Stimulated activated CD8-positive, alpha-beta memory T cell treated with anti-CD3 and anti-CD28 coated beads, Interleukin-4, amount 100 ng/mL, for 1 hour (primary cell): Measurements from ENCODE around the gene GLS.
"Not testable (repeated sequence)": the region's sequence is repeated elsewhere in the genome, so short reads cannot be mapped to it uniquely, and the experiment has no call there.

Experiments used
- DNase-seq, 2 donors: peaks; one replicate each; pipeline ENCODE4 v3.0.0-alpha.2; 2020; ENCODE audit warnings: low read depth in 2 of 2, low spot score in 1 of 2

GLS gene

DNA sequence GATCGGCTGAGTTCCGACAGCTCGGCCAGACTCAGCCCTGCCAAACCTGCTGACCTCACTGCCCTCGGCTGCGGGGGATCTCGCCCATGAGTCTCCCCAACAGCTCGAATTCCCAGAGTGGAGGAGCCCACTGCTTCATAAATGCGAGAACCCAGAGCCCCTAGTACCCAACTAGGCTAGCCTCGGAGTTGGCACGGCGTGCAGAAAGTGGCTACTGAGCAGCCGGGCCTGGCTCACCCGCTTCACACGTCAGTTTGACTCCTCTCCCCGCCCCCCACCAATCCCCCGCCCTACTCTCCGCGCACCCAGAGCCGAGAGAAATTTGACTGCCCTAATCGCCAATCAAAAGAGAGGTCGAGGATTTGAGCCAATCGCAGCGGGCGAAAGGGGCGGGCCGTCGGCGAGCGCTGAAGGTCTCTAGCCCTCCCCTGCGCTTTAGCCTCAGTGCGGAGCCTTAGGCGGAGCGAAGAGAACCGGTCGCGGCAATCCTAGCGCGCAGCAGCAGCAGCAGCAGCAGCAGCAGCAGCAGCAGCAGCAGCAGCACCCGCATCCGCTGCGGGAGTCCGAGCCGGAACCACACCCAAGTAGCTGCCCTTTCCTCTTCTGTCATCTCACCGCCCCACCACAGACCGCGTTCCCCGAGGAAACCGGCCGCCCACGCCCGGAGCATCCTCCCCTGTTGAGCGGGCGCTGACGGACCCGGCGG is at the start of gene GLS:
TSS of gene GLS (plus strand) at position 444 of the 706 bp plus-strand sequence. CDS start 264 bp downstream, outside the sequence.
- DNase-seq = peak; percentile 86 to 93

DNA sequence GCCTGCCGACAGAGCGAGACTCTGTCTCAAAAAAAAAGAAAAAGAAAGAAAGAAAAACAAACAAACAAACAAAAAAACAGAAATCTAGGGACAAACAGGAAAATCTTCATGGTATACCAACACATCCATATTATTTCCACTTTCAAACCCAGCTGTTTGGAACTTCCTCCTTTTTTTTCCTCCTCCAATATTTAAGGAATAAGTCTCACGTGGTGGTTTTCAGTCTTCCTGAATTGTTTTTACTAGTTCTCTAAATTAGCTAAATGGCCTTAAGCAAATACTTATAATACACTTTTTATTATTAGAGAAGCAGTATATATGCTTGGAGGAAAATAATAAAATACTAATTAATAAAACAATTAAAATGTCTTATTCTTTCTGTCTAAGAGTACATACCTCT is 48.7 kb upstream of the GLS start:
- DNase-seq = no peak

DNA sequence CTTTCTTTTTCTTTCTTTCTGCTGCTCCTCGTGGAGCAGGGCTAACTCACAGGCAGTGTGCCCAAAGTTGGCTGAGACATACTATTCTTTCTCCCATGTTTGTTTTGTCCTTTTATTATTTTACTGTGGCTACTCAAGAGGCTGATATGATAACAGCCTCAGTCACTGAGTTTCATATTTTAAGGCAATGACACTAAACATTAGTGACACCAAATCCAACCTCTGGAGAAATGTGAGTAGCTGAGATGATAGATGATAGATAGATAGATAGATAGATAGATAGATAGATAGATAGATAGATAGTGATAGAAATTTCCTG is 45.8 kb upstream of the GLS start:
- DNase-seq = no peak

DNA sequence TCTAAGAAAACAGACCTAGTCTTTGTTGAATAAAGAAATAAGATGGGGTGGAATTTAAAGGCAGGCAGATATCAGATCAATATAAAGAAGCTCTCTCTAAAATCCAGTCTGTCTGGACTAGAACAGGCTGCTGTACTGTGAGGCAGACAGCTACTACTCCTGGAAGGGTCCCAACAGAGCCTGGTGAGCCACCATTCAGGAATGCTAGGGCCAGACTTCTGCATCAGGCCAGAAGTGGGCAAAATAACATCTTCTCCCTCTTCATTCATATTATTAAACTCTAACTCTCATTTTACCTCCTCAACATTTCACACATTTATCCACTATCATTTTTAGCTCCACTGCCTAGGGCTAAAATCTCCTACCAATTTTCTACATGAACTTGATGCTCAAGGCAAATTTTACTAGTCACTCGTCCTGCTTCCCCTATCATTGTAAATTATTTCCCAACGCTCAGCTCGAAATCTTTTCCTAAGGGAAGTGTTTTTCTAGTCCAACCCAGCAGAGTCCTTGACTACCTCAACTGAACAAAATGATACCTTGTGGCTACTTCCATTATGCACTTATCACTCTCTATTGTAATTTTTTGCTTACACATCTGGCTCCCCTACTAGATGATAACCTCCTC is 45.2 kb upstream of the GLS start:
- no peak for DNase-seq

DNA sequence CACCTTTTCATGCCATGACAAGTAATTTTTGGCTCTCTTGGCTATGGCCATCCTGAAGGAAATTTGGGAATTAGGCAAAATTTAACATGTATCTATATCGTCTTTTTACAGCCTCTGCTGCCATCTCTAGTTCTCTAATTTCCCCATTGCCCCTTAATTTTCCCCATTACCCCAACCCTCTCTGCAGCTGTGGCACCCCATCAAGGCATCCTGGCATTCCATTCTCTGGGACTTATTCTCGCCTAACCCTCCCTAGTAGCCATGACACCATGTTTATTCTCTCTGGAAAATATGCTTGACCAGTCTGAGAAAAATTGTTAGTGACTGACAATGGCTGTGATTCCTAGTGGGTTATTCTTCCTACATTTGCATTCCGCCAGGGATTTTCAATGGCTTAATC is 43.9 kb upstream of the GLS start:
- DNase-seq = no peak

DNA sequence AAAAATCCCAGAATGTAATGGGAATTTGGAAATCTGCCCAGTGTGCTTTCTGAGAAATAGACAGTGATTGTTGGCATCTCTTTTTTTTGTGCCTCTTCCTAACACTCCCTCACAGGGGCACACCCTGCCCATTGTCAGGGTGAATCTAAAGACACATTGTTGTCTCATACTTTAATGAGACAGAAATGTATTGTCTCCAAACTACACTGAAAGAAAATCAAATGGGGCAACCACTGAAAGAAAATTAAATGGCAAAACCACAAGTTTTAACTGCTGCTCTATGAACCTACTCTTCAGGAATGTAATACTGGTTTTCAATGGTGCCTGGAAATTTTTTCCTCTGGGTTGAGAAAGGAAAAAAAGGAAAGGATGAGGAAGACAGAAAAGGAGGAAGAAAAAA is 43.2 kb upstream of the GLS start:
- no peak for DNase-seq

DNA sequence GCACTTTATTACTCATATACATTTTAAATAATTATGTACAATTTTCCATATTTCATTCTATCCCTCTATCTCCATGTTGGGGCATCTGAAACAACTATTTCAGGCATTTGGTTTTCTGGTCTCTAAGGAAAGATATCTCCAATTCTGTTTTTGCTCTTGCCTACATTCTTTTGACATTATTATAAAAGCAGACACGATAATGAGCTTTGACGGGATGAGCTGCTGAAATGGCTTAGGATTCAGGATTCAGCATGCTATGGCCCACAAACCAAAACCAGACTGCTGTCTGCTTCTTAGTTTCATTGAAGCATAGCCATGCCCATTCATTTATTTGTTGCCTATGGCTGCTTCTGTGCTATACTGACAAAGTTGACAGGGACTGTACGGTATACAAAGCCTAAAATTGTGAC is 42.7 kb upstream of the GLS start:
- no peak for DNase-seq

DNA sequence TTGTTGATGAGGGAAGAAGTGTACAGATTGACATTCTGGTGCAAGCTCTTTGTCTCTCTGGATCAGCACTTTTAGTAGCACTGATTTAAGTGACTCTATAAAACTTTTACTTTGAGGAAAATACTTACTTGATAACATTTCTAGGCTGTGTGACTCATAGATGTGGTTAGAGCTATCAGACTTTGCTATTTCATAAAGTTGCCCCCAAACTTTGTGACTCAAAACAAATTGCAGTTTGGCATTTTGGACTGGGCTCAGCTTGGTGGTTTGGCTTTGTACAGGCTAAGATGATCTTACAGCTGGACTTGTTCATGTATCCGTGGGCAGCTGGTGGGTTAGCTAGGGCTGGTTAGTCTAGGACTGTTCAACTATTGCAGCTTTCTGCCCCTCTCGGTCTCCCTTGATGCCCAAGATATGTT is 42.1 kb upstream of the GLS start:
- DNase-seq = no peak

DNA sequence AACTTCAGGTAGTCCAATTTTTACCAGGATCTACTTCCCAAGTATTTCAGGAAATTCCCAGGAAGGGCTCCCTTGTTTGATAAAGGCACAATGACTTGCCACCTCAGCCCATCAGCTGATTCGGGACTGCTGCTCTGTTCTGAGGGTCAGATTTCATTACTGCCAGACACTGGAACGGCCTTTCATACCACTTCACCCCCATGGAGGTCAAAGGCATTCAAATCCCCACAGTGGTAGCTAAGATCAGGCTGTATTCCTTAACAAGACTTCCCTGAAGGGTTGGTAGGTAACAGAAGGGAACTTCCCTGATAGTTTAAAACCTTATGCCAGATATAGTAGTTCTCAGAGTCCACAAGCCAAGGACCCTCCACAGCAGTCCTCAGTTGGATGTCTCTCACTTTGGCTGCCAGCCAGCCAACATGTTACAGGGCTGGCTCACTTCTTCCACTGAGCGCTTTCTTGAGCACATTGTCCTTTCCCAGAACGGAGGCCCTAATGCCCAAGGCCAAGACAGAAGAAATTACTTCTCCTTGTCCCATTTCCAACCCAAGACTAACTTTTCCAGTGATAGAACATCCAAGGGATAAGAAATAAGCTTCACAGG is 40.0 kb upstream of the GLS start:
- no peak for DNase-seq

DNA sequence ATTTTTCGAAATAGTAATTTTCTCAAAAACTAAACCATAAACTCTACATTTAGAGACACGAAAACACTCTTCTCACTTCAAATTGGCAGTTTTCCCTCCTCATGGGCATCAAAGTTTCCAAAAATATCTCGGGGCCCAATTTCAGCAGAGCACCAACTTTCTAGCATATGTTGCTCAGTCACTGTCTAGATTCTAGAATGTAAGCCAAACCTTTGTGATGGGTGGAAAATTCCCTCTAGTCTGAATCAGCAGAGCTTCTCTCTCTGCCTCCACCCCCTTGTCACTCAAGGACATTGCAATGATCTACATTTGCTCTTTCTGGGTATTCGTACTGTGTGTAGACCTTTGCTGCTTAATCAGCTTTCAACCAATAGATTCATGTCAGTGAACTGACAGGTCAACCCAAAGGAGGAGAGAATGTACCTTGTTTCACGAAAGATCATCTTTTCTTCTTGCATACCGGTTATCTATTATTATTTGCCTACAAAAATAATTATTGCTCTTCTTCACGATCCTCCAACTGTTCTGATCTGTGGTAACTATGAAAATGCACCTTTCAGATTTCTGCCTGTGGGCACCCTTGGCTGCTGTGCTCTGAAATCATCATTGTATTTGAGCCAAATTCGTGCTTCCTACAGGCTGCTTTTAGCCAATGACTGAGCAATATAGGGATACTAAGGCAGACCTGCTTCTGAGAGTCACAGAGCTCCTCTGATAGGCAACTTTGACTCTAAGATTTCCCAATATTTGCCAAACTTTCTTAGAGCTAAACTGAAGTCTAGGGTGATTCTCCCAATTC is 38.7 kb upstream of the GLS start:
- no peak for DNase-seq

DNA sequence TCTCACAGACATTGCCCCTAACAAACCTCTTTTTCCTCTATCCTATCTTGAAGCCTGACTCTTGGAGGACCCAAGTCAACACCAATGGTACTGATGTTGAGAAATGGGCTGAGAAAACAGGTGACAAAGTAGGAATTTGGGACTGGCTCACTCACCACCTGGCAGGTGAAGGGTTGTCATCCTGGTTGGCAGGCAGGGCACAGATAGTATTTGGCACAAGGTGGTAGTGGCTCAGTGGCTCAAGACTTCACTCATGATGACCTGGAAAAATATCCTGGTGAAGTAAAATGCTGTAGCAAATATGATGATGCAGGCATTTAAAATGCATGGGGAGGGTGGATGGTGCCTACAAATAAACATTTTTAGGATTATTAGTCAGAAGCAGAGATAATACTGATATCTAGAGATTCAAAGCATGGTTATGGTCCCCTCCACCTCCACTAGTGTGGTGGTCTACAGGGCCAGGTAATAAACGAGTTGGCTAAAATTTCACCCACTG is 38.0 kb upstream of the GLS start:
- no peak for DNase-seq

DNA sequence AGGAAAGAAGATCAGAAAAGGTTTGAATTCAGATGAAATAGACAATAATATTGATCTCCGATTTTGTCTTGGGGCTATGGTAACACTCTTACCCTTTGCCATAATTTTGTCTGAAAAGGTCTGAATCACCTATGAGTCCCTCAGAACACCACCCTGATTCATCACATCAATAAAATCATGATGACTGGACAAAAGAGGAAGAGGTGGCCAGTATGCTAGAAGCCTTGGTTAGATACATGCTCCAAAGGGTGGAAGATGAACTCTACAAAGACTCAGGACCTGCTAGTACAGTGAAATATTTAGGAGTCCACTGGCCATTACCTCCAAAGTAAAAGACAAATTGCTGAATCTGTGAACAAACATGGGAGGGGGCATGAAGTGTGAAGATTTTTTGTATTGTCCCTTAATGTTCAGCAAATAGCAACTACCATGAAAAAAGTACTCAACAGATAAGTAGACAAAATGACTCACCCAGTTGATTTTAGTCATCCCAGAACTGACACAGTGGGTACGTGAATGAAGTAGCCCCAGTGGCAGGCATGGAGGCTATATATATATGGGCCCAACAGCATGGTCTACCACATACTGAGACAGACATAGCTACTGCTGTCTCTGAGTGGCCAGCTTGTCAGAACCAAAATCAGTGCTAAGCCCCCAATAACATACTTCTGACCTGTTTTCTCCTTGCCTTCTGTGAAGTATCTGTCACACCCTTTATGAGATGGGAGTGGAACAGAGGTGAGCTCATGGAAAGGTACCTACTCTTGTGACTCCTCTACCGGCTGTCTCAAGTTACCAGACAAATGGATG is 36.5 kb upstream of the GLS start:
- no peak for DNase-seq

DNA sequence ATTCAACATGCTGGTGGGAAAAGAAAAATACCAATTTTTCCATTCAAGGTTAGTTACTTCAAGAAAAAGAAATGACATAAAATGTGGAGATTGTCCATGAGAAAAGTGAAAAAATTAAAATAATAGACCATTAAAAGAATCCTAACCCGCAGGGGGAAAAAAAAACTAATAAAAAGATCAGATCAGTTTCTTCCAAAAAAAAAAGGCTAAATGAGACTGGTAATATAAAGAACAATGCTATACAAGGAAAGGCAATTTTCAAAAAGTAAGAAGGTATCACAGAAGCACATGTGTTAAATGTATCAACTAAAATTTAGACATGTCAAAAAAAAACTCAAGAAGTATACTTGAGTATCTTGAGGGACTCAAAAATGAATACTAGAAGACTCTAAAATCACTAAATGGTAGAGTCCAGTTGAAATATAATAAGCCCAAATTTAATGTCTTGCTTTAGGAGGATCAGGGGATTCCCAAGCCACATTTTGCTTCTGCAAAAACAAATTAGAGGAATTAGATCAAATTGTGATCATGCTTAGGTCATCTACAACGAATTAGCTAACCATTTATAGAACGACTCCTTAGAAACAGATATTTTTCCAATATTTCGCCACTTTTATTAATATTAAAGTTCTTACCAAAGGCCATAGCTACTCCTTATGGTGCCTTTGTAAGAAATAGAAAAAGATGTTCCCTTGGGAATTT is 35.8 kb upstream of the GLS start:
- no peak for DNase-seq

DNA sequence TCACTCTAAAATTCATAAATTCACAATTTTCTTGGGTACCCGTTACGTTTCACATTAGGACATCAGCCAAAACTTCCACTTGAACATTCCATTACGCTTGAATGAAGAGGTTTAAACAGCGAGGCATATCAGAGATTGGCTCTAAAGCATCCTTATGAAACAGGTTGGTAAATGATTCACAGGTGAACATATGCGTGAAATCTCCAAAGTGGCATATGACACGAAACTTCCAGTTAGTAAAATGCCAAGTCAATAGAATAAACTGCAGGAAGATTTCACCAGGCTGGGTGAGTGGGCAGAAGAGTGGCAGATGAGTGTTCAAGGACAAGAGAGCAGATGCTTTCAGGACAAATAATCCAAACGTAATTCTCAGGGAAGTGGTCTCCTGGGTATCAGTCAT is 33.9 kb upstream of the GLS start:
- DNase-seq = no peak

DNA sequence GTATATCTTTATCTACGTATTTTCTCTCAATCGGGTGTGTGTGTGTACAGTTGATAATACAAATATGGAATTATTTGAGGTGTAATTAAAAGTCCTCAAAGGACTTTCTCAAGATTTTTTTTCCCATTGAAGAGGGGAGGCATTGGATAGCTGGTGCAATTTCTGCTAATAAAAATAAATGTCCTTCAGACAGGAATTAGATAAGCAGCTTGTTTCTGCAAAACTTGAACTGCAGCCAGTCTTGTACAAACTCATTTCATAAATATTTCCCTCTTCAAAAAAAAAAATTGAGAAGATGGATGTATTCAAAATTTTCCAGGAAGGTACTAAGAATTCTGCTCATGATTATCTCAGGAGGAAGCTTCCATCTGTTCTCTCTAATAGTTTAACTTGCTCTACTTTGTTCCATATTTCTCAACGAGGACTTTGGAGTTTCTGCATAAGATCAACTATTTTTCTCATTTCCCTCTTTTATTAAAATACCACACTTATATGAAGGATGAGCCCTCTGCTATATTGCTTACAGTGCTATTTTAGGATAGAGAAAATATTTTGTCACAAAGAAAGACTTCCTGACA is 33.0 kb upstream of the GLS start:
- no peak for DNase-seq

DNA sequence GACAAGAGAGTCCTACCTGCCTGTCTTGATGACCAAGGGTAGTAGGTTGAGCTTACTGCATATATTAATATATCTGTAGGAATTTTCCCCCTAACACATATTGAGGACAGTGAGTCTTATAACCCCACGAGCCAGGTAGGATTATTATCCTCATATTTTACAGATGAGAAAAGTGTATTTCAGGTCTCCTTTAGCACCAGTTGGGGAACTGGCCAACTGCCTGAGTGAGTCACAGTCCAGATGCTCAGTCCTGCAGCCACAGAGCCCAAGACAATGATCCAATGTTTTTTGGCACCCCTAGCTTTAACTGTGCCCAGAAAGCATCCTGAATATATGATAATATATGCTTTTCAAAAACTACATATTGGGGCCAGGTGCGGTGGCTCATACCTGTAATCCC is 30.8 kb upstream of the GLS start:
- DNase-seq = no peak

DNA sequence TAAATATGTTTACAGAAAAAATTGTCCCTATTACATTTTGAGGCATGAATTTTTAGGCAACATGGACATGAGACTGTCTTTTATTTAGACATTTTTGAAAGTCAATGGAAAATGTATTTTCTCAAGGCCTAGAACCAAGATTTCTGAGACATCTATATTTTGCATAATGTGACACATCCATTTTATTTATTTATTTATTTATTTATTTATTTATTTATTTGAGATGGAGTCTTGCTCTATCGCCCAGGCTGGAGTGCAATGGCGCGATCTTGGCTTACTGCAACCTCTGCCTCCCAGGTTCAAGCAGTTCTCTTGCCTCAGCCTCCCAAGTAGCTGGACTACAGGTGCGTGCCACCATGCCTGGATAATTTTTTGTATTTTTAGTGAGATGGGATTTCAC is 27.6 kb upstream of the GLS start:
- DNase-seq = not testable (repeated sequence)

DNA sequence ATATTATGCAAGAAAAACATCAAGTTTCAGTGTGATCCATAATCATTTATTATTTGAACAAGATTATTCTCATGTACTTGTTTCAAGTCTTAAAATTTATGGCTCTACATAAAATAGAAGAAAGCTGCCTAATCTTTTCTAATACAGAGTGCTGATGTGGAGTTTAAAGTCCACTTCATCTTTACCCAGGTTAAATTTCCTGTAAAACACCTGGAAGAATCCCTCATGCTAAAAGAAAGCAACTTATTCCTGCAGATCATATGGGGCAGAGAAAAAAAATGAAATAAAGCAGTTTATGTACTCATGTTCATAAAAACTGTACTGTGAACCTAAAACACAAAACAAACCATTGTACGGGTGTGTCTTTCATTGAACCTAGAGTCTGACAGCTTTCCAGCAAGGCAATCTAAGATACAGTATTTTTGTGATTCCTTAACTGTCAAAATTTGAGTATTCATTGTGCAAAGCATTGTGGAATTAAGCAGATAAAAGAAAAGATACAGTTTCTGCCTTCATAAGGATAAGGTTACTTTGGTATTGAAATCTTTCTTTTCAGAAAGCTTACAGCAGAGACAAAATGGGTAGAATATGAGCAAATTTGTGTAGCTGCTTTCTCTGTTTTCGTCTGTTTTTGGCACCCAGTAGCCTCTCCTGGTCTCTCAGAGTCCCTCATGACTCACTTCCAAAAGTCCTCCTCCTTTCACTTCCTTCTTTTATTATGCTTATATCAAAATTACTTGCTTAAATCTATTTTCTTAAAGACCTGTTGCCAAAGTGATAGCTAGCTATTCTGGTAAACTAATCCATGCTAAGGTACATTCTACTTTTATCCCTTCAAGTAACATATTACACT is 26.9 kb upstream of the GLS start:
- no peak for DNase-seq

DNA sequence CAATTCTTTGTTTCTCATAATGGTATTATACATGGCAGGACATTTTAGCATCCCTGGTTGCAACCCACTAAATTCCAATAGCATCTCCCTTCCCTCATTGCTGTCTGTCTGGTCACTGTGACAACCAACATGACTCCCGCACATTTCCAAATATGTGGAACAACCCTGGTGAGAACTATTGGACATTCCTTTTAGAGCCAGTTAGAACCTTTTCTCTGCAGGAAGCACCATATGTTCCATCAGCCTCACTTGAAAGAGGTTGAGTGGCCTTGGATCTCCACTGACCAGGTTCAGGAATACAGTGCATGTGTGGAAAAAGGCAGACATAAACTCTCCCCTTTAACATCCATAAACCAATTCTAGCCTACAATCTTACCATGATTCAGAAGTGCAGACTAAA is 25.9 kb upstream of the GLS start:
- DNase-seq = no peak
